ENCODE measurements around the gene FBXO45.
"Not testable (repeated sequence)": the region's sequence is repeated elsewhere in the genome, so short reads cannot be mapped to it uniquely, and the experiment has no call there.

FBXO45 gene

GRCh38 chr3:196557236-196557635 is 11.2 kb upstream of the FBXO45 start:
- DNase-seq (ENCODE audit: low spot score) = no peak

GRCh38 chr3:196558476-196558875 is 10.0 kb upstream of the FBXO45 start:
- no peak for DNase-seq (ENCODE audit: low spot score)

- no peak for DNase-seq (ENCODE audit: low spot score)
These were observed 8.6 kb upstream of the FBXO45 start for GRCh38 chr3:196559826-196560225.

GRCh38 chr3:196563721-196564225 is 4.7 kb upstream of the FBXO45 start:
- no peak for DNase-seq (ENCODE audit: low spot score)

- DNase-seq (ENCODE audit: low spot score) = no peak
These were observed 600 bp downstream of the FBXO45 start for GRCh38 chr3:196569003-196569516.

- not testable (repeated sequence) for DNase-seq (ENCODE audit: low spot score)
These were observed 1.9 kb downstream of the FBXO45 start for GRCh38 chr3:196570332-196570731.

- no peak for DNase-seq (ENCODE audit: low spot score)
These were observed 3.9 kb downstream of the FBXO45 start for GRCh38 chr3:196572389-196572788.

- no peak for DNase-seq (ENCODE audit: low spot score)
These were observed 16.7 kb downstream of the FBXO45 start for GRCh38 chr3:196585044-196585757.

- no peak for DNase-seq (ENCODE audit: low spot score)
These were observed 21.8 kb downstream of the FBXO45 start for GRCh38 chr3:196590279-196590678.

- no peak for DNase-seq (ENCODE audit: low spot score)
These were observed 27.9 kb downstream of the FBXO45 start for GRCh38 chr3:196596355-196596754.

- DNase-seq (ENCODE audit: low spot score) = not testable (repeated sequence)
These were observed 29.7 kb downstream of the FBXO45 start for GRCh38 chr3:196597971-196598733.

- no peak for DNase-seq (ENCODE audit: low spot score)
These were observed 31.3 kb downstream of the FBXO45 start for GRCh38 chr3:196599734-196600128.

- no peak for DNase-seq (ENCODE audit: low spot score)
These were observed 31.9 kb downstream of the FBXO45 start for GRCh38 chr3:196600359-196600758.

- DNase-seq (ENCODE audit: low spot score) = no peak
These were observed 34.2 kb downstream of the FBXO45 start for GRCh38 chr3:196602673-196603072.

GRCh38 chr3:196603683-196604082 is 35.2 kb downstream of the FBXO45 start:
- DNase-seq (ENCODE audit: low spot score) = no peak

- DNase-seq (ENCODE audit: low spot score) = no peak
These were observed 36.1 kb downstream of the FBXO45 start for GRCh38 chr3:196604548-196604947.

- DNase-seq (ENCODE audit: low spot score) = no peak
These were observed 40.2 kb downstream of the FBXO45 start for GRCh38 chr3:196608693-196609092.

- peak; percentile 88 for DNase-seq (ENCODE audit: low spot score)
These were observed 40.9 kb downstream of the FBXO45 start for GRCh38 chr3:196609343-196609775.

- DNase-seq (ENCODE audit: low spot score) = no peak
These were observed 41.5 kb downstream of the FBXO45 start for GRCh38 chr3:196609805-196610515.

GRCh38 chr3:196611761-196612483 is 43.5 kb downstream of the FBXO45 start:
- DNase-seq (ENCODE audit: low spot score) = no peak

GRCh38 chr3:196615234-196615633 is 46.8 kb downstream of the FBXO45 start:
- DNase-seq (ENCODE audit: low spot score) = not testable (repeated sequence)

- no peak for DNase-seq (ENCODE audit: low spot score)
These were observed 48.8 kb downstream of the FBXO45 start for GRCh38 chr3:196617256-196617655.
